H9 (cell line): ENCODE measurements around the gene MNAT1. TPM values are rescaled to one million over a fixed set of nuclear protein-coding genes. Genes with fewer than 3 reads are reported as not detected.

Experiments
- DNase-seq: peaks from one replicate; pipeline ENCODE4 v3.0.0-alpha.2; 2017
- H2AFZ ChIP-seq: one replicate; pipeline ENCODE4 v1.6.1; 2013; ENCODE audit warnings: mild to moderate bottlenecking, low read length, control low read depth, moderate library complexity
- H2AK5ac ChIP-seq: 2 replicates; pipeline ENCODE4 v1.6.1; 2013; ENCODE audit warnings: low read length, control low read depth, mixed read lengths; ENCODE audit not compliant: insufficient read length
- H2BK120ac ChIP-seq: one replicate; pipeline ENCODE4 v1.6.1; 2013; ENCODE audit warnings: low read depth, mild to moderate bottlenecking, low read length, control low read depth, inconsistent platforms; ENCODE audit not compliant: poor library complexity, severe bottlenecking
- H2BK12ac ChIP-seq: 2 replicates; pipeline ENCODE4 v1.6.1; 2013; ENCODE audit warnings: low read length, control low read depth, mixed read lengths, low read depth; ENCODE audit not compliant: insufficient read length
- H2BK15ac ChIP-seq: 2 replicates; pipeline ENCODE4 v1.6.1; 2013; ENCODE audit warnings: low read depth, low read length, control low read depth
- H2BK20ac ChIP-seq: one replicate; pipeline ENCODE4 v1.6.1; 2013; ENCODE audit warnings: low read depth, mild to moderate bottlenecking, low read length, control low read depth, inconsistent platforms; ENCODE audit not compliant: poor library complexity, severe bottlenecking
- H2BK5ac ChIP-seq: 2 replicates; pipeline ENCODE4 v1.6.1; 2013; ENCODE audit warnings: low read length, control low read depth, mixed read lengths; ENCODE audit not compliant: insufficient read length
- H3K14ac ChIP-seq: 2 replicates; pipeline ENCODE4 v1.6.1; 2013; ENCODE audit warnings: low read length, control low read depth; ENCODE audit not compliant: insufficient read depth
- H3K18ac ChIP-seq: 2 replicates; pipeline ENCODE4 v1.6.1; 2013; ENCODE audit warnings: low read depth, mild to moderate bottlenecking, mixed read lengths, low read length, control low read depth; ENCODE audit not compliant: insufficient read length
- H3K23ac ChIP-seq: 2 replicates; pipeline ENCODE4 v1.6.1; 2013; ENCODE audit warnings: low read length, control low read depth, mixed read lengths, low read depth; ENCODE audit not compliant: insufficient read length
- H3K23me2 ChIP-seq: 2 replicates; pipeline ENCODE4 v1.6.1; 2013; ENCODE audit warnings: low read depth, mild to moderate bottlenecking, mixed read lengths, low read length, control low read depth; ENCODE audit not compliant: insufficient read length, poor library complexity, severe bottlenecking
- H3K27ac ChIP-seq: 2 replicates; pipeline ENCODE4 v1.5.1; 2013; ENCODE audit warnings: low read length, control low read depth, mixed read lengths, low read depth; ENCODE audit not compliant: insufficient read length
- H3K27me3 ChIP-seq: 2 replicates; pipeline ENCODE4 v1.6.1; 2013; ENCODE audit warnings: low read length, control low read depth, inconsistent platforms; ENCODE audit not compliant: insufficient read depth
- H3K4ac ChIP-seq: 2 replicates; pipeline ENCODE4 v1.6.1; 2013; ENCODE audit warnings: low read depth, mild to moderate bottlenecking, control low read depth, inconsistent platforms, low read length, moderate library complexity
- H3K4me1 ChIP-seq: 2 replicates; pipeline ENCODE4 v1.6.1; 2013; ENCODE audit warnings: low read length, control low read depth, inconsistent platforms; ENCODE audit not compliant: insufficient read depth
- H3K4me2 ChIP-seq: 2 replicates; pipeline ENCODE4 v1.6.1; 2013; ENCODE audit warnings: low read length, control low read depth, mixed read lengths; ENCODE audit not compliant: insufficient read length, insufficient read depth
- H3K56ac ChIP-seq: 2 replicates; pipeline ENCODE4 v1.6.1; 2013; ENCODE audit warnings: low read depth, mild to moderate bottlenecking, mixed read lengths, low read length, control low read depth; ENCODE audit not compliant: insufficient read length
- H3K79me1 ChIP-seq: 2 replicates; pipeline ENCODE4 v1.6.1; 2013; ENCODE audit warnings: low read depth, mild to moderate bottlenecking, moderate library complexity, low read length, control low read depth, inconsistent platforms; ENCODE audit not compliant: insufficient read depth, poor library complexity, severe bottlenecking
- H3K79me2 ChIP-seq: 2 replicates; pipeline ENCODE4 v1.6.1; 2013; ENCODE audit warnings: low read length, control low read depth, inconsistent platforms; ENCODE audit not compliant: insufficient read depth
- H3K9ac ChIP-seq: 2 replicates; pipeline ENCODE4 v1.6.1; 2013; ENCODE audit warnings: low read length, control low read depth, mixed read lengths; ENCODE audit not compliant: insufficient read length; ENCODE audit errors: extremely low read depth
- H3K9me3 ChIP-seq: one replicate; pipeline ENCODE4 v1.6.1; 2013; ENCODE audit warnings: low read depth, low read length, inconsistent platforms; ENCODE audit not compliant: control insufficient read depth
- H3T11ph ChIP-seq: one replicate; pipeline ENCODE4 v1.6.1; 2013; ENCODE audit warnings: mild to moderate bottlenecking, low read length, control low read depth, inconsistent platforms
- H4K20me1 ChIP-seq: one replicate; pipeline ENCODE4 v1.6.1; 2013; ENCODE audit not compliant: control insufficient read depth, insufficient read length, insufficient read depth
- H4K5ac ChIP-seq: 2 replicates; pipeline ENCODE4 v1.6.1; 2013; ENCODE audit warnings: low read depth, mild to moderate bottlenecking, mixed read lengths, low read length, control low read depth; ENCODE audit not compliant: insufficient read length
- H4K8ac ChIP-seq: replicated peaks from 2 replicates; pipeline ENCODE4 v1.6.1; 2013; ENCODE audit warnings: low read length, control low read depth, mixed read lengths, low read depth; ENCODE audit not compliant: insufficient read length
- H4K91ac ChIP-seq: 2 replicates; pipeline ENCODE4 v1.6.1; 2013; ENCODE audit warnings: low read depth, mild to moderate bottlenecking, moderate library complexity, mixed read lengths, low read length, control low read depth; ENCODE audit not compliant: insufficient read length
- H3K27ac Mint-ChIP-seq, 3 experiments: 2 replicates in 2 of 3; 3 replicates in 1 of 3; pipeline ENCODE4 v1.8.0; 2020 to 2021; ENCODE audit warnings: mixed read lengths in 3 of 3, mild to moderate bottlenecking in 1 of 3, moderate library complexity in 1 of 3
- H3K27me3 Mint-ChIP-seq: 2 replicates; pipeline ENCODE4 v1.8.0; 2021; ENCODE audit warnings: low read depth, mild to moderate bottlenecking, moderate library complexity, mixed read lengths
- H3K36me3 Mint-ChIP-seq, 3 experiments: 2 replicates in 2 of 3; 3 replicates in 1 of 3; pipeline ENCODE4 v1.8.0; 2020 to 2021; ENCODE audit warnings: low read depth in 3 of 3, mixed read lengths in 3 of 3; ENCODE audit not compliant: insufficient read depth in 1 of 3
- H3K4me1 Mint-ChIP-seq, 2 experiments: 2 replicates each; pipeline ENCODE4 v1.8.0; 2020; ENCODE audit warnings: mixed read lengths in 2 of 2
- H3K4me3 Mint-ChIP-seq, 2 experiments: 2 replicates in 1 of 2; 3 replicates in 1 of 2; pipeline ENCODE4 v1.8.0; 2020 to 2021; ENCODE audit warnings: mild to moderate bottlenecking in 2 of 2, mixed read lengths in 2 of 2, moderate library complexity in 1 of 2
- H3K9me3 Mint-ChIP-seq, 2 experiments: 2 replicates in 1 of 2; 3 replicates in 1 of 2; pipeline ENCODE4 v1.8.0; 2020; ENCODE audit warnings: mild to moderate bottlenecking in 2 of 2, mixed read lengths in 2 of 2, moderate library complexity in 1 of 2
- WGBS: extraction: QIAGEN DNeasy Blood & Tissue Kit; methylation state at CpG from one replicate; pipeline ENCODE4 v1.1.7; 2013; ENCODE audit warnings: missing lambda C conversion rate, low lambda C conversion rate, mixed read lengths; ENCODE audit not compliant: insufficient read length; ENCODE audit errors: extremely low coverage; 5-methylcytosine and 5-hydroxymethylcytosine counted together
- total RNA-seq: library from RNA; stranded (reverse); gene quantifications from 2 replicates; pipeline ENCODE4 v1.2.1, GENCODE V29; 2021
- TF ChIP-seq, protein P1 (sequence below): fragments of 200-600 bp; sonication (generic); conservative IDR thresholded peaks from 3 replicates; pipeline ENCODE4 v1.8.0; 2021; ENCODE audit warnings: antibody characterized with exemption, mild to moderate bottlenecking

MNAT1 gene
- total RNA-seq, 1 experiment from 2014 or later, result 43.1 TPM

DNA sequence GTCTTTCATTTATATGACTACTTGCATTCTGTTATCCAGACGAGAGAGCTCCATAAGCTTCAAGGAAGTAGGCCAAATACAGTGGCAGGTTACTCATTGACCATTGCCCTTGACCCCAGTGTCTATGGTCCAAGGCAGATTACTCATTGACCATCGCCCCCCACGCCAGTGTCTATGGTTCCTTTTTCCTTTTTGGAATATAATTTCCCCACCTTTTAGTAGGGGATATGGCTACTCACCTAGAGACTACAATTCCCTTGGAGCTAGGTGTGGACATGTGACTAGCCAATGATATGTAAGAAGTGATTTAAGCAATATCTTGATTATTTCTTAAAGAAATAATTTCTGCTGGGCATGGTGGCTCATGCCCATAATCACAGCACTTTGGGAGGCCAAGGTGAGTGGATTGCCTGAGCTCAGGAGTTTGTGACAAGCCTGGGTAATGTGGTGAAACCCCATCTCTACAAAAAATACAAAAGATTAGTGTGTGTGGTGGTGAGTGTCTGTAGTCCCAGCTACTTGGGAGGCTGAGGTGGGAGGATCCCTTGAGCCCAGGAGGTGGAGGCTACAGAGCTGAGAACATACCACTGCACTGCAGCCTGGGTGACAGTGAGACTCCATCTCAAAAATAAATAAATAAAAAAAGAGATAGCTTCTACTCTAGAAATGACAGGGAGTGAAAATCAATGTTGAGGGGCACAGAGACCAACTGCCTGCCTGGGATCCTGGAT lies 43.0 kb upstream of the MNAT1 start:
- Histone ChIP-seq H2AFZ (no peak overlapping the region), H2BK20ac (no peak overlapping the region), H3K23me2 (no peaks in the 10 kb centered on the region), H4K8ac (no peak overlapping the region), H3K9me3 (no peaks in the 10 kb centered on the region), H2BK12ac (no peak overlapping the region), H3K4me2 (no peak overlapping the region), H2BK120ac (no peak overlapping the region), H2BK15ac (no peak overlapping the region), H3K18ac (no peak overlapping the region), H3K56ac (no peak overlapping the region), H3K4ac (no peak overlapping the region), H2AK5ac (no peak overlapping the region), H4K91ac (no peak overlapping the region), H4K20me1 (no peaks in the 10 kb centered on the region), H2BK5ac (no peak overlapping the region), H3K9ac (no peak overlapping the region), H4K5ac (no peak overlapping the region), H3K23ac (no peak overlapping the region), H3K79me2 (no peaks in the 10 kb centered on the region), H3K79me1 (no peaks in the 10 kb centered on the region), H3T11ph (no peak overlapping the region), H3K4me1 (no peaks in the 10 kb centered on the region; the same call in 1 of the 2 replicates), H3K27me3 (no peaks in the 10 kb centered on the region), H3K27ac (no peak overlapping the region), H3K14ac (no peak overlapping the region)
- H3K4me1 Mint-ChIP-seq, result peaks cover 8% of the 10 kb centered on the region in 2 experiments; a peak in 3 of 4 replicates
- H3K27ac Mint-ChIP-seq, result no peak overlapping the region
- DNase-seq, result no peak
- H3K9me3 Mint-ChIP-seq, result no peaks in the 10 kb centered on the region
- H3K36me3 Mint-ChIP-seq, result no peaks in the 10 kb centered on the region
- TF ChIP-seq, protein P1, sequence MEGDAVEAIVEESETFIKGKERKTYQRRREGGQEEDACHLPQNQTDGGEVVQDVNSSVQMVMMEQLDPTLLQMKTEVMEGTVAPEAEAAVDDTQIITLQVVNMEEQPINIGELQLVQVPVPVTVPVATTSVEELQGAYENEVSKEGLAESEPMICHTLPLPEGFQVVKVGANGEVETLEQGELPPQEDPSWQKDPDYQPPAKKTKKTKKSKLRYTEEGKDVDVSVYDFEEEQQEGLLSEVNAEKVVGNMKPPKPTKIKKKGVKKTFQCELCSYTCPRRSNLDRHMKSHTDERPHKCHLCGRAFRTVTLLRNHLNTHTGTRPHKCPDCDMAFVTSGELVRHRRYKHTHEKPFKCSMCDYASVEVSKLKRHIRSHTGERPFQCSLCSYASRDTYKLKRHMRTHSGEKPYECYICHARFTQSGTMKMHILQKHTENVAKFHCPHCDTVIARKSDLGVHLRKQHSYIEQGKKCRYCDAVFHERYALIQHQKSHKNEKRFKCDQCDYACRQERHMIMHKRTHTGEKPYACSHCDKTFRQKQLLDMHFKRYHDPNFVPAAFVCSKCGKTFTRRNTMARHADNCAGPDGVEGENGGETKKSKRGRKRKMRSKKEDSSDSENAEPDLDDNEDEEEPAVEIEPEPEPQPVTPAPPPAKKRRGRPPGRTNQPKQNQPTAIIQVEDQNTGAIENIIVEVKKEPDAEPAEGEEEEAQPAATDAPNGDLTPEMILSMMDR, result no peak
- WGBS, result no CpG with 5 or more reads among the region's 3 CpGs
- no peaks in the 10 kb centered on the region for H3K27me3 Mint-ChIP-seq
- H3K4me3 Mint-ChIP-seq, result no peak overlapping the region
